ENCODE measurements around the gene PRDM16. TPM values are rescaled to one million over a fixed set of nuclear protein-coding genes. Genes with fewer than 3 reads are reported as not detected.

PRDM16 gene
- total and polyA plus RNA-seq, 2 of the 13 experiments (the other 11 are each of a cell fraction or from before 2014, with no cell fraction given) = 0.15 to 0.81 TPM

DNA sequence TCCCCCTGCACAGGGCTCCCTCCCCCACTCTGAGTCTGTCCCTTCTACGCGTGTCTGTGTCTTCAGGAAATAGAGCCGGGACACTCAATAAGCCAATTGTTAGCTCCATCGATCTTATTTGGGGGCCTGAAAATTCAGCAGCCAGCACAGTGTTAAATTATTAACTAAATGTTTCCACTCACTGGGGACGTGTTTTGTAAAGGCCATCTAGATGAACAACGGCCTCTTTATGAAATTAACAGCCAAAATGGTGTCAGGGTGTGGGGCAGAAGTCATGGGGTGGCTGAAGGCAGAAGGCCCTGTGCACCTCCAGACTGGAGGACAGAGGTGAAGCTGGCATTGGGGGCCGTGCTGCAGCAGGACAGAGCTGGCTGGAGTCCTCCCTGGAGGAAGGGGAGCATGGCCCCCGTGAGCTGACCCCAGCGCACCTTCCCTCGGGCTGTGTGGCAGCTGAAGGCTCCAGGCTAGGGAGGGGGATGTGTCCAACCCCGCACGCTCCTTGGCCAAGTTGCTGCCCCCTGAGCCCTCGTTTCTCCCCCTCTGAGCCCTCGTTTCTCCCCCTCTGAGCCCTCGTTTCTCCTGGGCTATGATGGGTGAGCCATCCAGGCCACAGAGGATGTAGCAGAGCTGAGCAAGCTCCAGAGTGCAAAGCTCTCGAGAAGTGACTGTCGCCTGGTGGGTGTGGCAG is 271.7 kb downstream of the PRDM16 start (continued):
- TF ChIP-seq, protein P1, sequence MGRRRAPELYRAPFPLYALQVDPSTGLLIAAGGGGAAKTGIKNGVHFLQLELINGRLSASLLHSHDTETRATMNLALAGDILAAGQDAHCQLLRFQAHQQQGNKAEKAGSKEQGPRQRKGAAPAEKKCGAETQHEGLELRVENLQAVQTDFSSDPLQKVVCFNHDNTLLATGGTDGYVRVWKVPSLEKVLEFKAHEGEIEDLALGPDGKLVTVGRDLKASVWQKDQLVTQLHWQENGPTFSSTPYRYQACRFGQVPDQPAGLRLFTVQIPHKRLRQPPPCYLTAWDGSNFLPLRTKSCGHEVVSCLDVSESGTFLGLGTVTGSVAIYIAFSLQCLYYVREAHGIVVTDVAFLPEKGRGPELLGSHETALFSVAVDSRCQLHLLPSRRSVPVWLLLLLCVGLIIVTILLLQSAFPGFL (CRISPR knock-in tag; IDR thresholded peaks at IDR 0.05) = no peak
- no peak for TF ChIP-seq ZNF766 (CRISPR knock-in tag; IDR thresholded peaks at IDR 0.05; ENCODE audit: borderline replicate concordance)
- TF ChIP-seq MEIS1 (CRISPR knock-in tag; IDR thresholded peaks at IDR 0.05; ENCODE audit: borderline replicate concordance) = peak; percentile 80
- TF ChIP-seq, protein P2, sequence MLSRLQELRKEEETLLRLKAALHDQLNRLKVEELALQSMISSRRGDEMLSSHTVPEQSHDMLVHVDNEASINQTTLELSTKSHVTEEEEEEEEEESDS (CRISPR knock-in tag; IDR thresholded peaks at IDR 0.05; ENCODE audit: borderline replicate concordance) = no peak
- peak; percentile 71 for TF ChIP-seq CREM (IDR thresholded peaks at IDR 0.05)
- no peak for TF ChIP-seq CREM (CRISPR knock-in tag; IDR thresholded peaks at IDR 0.05)
- TF ChIP-seq ZNF777 (CRISPR knock-in tag; IDR thresholded peaks at IDR 0.05) = 0 out of 2 replicates have a peak, but pooled peaks have one; percentile 45
- TF ChIP-seq SRY (CRISPR knock-in tag; IDR thresholded peaks at IDR 0.05) = peak; percentile 45; the same call in 1 of the 2 replicates
- peak; percentile 39; the same call in 1 of the 2 replicates for TF ChIP-seq SAP130 (CRISPR knock-in tag; IDR thresholded peaks at IDR 0.05; ENCODE audit: low read depth)
- TF ChIP-seq, protein P3, sequence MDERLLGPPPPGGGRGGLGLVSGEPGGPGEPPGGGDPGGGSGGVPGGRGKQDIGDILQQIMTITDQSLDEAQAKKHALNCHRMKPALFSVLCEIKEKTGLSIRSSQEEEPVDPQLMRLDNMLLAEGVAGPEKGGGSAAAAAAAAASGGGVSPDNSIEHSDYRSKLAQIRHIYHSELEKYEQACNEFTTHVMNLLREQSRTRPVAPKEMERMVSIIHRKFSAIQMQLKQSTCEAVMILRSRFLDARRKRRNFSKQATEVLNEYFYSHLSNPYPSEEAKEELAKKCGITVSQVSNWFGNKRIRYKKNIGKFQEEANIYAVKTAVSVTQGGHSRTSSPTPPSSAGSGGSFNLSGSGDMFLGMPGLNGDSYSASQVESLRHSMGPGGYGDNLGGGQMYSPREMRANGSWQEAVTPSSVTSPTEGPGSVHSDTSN (CRISPR knock-in tag; IDR thresholded peaks at IDR 0.05) = no peak
- no peak for TF ChIP-seq ZNF7 (CRISPR knock-in tag; IDR thresholded peaks at IDR 0.05)
- peak; percentile 93 for TF ChIP-seq MED1 (CRISPR knock-in tag; IDR thresholded peaks at IDR 0.05)
- TF ChIP-seq, protein P4, sequence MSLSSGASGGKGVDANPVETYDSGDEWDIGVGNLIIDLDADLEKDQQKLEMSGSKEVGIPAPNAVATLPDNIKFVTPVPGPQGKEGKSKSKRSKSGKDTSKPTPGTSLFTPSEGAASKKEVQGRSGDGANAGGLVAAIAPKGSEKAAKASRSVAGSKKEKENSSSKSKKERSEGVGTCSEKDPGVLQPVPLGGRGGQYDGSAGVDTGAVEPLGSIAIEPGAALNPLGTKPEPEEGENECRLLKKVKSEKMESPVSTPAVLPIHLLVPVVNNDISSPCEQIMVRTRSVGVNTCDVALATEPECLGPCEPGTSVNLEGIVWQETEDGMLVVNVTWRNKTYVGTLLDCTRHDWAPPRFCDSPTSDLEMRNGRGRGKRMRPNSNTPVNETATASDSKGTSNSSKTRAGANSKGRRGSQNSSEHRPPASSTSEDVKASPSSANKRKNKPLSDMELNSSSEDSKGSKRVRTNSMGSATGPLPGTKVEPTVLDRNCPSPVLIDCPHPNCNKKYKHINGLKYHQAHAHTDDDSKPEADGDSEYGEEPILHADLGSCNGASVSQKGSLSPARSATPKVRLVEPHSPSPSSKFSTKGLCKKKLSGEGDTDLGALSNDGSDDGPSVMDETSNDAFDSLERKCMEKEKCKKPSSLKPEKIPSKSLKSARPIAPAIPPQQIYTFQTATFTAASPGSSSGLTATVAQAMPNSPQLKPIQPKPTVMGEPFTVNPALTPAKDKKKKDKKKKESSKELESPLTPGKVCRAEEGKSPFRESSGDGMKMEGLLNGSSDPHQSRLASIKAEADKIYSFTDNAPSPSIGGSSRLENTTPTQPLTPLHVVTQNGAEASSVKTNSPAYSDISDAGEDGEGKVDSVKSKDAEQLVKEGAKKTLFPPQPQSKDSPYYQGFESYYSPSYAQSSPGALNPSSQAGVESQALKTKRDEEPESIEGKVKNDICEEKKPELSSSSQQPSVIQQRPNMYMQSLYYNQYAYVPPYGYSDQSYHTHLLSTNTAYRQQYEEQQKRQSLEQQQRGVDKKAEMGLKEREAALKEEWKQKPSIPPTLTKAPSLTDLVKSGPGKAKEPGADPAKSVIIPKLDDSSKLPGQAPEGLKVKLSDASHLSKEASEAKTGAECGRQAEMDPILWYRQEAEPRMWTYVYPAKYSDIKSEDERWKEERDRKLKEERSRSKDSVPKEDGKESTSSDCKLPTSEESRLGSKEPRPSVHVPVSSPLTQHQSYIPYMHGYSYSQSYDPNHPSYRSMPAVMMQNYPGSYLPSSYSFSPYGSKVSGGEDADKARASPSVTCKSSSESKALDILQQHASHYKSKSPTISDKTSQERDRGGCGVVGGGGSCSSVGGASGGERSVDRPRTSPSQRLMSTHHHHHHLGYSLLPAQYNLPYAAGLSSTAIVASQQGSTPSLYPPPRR (CRISPR knock-in tag; IDR thresholded peaks at IDR 0.05; ENCODE audit: borderline replicate concordance) = peak; percentile 76
- no peak for TF ChIP-seq ATF7-NPFF (CRISPR knock-in tag; IDR thresholded peaks at IDR 0.05; ENCODE audit: low read depth)
- TF ChIP-seq ZNF790 (CRISPR knock-in tag; IDR thresholded peaks at IDR 0.05; ENCODE audit: borderline replicate concordance) = no peak
- TF ChIP-seq, protein P5, sequence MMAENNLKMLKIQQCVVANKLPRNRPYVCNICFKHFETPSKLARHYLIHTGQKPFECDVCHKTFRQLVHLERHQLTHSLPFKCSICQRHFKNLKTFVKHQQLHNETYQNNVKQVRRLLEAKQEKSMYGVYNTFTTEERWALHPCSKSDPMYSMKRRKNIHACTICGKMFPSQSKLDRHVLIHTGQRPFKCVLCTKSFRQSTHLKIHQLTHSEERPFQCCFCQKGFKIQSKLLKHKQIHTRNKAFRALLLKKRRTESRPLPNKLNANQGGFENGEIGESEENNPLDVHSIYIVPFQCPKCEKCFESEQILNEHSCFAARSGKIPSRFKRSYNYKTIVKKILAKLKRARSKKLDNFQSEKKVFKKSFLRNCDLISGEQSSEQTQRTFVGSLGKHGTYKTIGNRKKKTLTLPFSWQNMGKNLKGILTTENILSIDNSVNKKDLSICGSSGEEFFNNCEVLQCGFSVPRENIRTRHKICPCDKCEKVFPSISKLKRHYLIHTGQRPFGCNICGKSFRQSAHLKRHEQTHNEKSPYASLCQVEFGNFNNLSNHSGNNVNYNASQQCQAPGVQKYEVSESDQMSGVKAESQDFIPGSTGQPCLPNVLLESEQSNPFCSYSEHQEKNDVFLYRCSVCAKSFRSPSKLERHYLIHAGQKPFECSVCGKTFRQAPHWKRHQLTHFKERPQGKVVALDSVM (CRISPR knock-in tag; IDR thresholded peaks at IDR 0.05) = no peak
